ENCODE measurements around the gene C20orf144.

The C20orf144 gene

GRCh38 chr20:33662172-33662571 is at the start of gene C20orf144:
Gene C20orf144 (plus strand): TSS chr20:33662327. CDS start chr20:33662346, 19 bp downstream.
- no peak for TF ChIP-seq CTCF (conservative IDR thresholded peaks at IDR 0.05; ENCODE audit: low read length)
- DNase-seq (ENCODE audit: low read depth) = no peak
- H3K4me3 ChIP-seq (ENCODE audit: low read length) = peak within 1 kb of the TSS; percentile 80

DNA sequence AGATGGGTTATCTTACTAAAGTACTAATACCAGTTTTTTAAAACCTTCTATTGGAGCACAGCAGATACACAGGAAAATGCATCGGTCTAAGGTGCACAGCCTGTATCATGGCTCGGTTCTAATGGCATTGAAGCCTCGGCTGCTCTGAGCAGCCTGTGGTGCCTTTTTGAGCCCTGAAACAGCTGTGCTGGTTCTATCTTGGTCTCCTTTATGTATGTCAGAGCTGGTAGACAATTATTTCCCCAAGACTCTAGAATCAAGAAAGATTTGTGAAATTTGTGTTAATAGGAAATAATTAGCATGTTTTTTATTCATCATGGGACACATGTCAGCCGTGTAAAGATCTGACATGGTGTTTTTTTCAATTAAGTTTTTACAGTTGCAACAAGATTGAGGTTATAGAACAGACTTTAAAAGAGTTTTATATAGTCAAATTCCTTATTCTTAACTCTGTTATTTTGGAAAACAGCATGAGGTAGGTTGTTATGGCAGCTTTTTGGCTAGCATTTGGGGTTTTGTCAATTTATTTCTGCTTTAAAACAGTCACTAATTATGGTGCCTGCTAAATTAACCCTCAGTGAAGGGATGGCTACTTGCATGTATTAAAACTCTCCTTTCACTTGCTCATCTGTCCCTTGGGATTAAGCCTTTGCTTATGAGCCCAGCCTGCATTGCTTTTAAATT is 40.3 kb upstream of the C20orf144 start:
- H3K4me3 ChIP-seq (ENCODE audit: low read length) = no peak overlapping the region
- DNase-seq (ENCODE audit: low read depth) = no peak
- TF ChIP-seq CTCF (conservative IDR thresholded peaks at IDR 0.05; ENCODE audit: low read length) = no peak

DNA sequence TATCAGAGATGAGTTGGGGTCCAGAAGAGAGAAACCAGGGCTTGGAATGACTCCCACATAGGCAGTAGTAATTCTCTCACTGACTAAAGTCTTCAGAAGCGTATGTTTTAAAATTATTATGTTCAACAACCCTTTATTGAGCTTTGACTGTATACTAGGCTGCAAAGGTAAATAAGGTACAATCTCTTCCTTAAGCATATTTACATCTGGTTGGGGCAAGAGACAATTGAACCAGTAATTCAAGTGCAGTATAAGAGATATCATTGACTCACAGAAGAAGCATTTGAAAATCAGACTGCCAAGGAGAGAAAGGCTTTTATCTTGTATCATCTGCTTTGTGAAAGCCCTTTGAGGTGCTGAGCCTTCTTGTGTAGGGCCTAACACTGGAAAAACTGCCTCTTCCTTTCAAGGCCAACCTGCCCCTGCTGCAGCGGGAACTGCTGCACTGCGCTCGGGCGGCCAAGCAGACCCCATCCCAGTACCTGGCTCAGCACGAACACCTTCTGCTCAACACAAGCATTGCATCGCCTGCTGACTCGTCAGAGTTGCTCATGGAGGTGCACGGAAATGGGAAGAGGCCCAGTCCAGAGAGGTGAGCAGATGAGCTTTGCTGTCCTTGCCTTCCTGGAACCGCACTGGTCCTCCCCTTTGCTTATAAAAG is 39.3 kb upstream of the C20orf144 start:
- DNase-seq (ENCODE audit: low read depth) = no peak
- no peak for TF ChIP-seq CTCF (conservative IDR thresholded peaks at IDR 0.05; ENCODE audit: low read length)
- H3K4me3 ChIP-seq (ENCODE audit: low read length) = no peak overlapping the region

DNA sequence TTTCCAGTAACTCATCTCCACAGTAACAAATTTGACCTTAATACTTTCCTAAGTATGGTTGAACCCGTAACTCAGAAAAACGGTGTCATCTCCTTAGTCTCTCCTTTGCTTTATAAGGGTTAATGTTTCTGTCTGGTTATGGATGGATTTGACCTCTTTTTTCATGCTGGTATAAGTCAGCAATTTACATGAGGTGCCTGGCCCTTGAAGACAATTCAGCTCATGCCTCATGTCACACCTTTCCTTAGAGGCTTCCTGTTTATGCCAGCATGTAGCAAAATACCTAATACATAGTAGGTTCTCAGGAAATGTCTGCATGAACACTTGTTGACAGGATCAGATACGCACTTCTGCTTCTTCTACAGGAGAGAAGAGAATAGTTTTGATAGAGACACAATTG is 37.7 kb upstream of the C20orf144 start:
- H3K4me3 ChIP-seq (ENCODE audit: low read length) = no peak overlapping the region
- no peak for TF ChIP-seq CTCF (conservative IDR thresholded peaks at IDR 0.05; ENCODE audit: low read length)
- DNase-seq (ENCODE audit: low read depth) = no peak

GRCh38 chr20:33626190-33626589 is 35.9 kb upstream of the C20orf144 start:
- no peak for DNase-seq (ENCODE audit: low read depth)
- TF ChIP-seq CTCF (conservative IDR thresholded peaks at IDR 0.05; ENCODE audit: low read length) = no peak
- H3K4me3 ChIP-seq (ENCODE audit: low read length) = no peak overlapping the region

DNA sequence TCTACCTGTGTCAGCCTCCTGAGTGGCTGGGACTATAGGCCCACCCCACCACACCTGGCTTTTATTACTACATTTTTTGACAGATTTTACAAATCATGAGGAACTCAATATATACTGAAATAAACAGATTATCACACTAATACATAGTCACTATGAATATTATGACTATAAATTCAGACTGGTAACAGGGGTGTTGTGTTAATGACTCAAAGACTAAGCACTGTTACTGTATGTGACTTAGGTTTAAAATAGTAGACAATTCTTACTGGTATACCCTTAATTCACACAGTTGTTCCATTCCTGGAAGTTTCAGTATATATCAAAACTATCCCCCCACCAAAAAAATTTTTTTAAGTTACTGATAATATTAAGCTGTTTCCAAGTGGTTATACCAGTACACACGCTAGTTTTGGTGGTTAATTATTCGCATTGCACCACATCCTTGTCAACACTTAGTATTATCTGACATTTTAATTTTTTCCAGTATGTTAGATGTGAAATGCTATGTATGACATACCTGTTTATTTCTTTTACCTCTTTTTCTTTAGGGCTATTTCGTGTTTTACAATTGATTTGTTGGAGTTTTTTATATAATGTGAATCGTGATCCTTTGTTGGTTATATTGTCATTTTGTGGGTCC is 34.4 kb upstream of the C20orf144 start:
- no peak for DNase-seq (ENCODE audit: low read depth)
- TF ChIP-seq CTCF (conservative IDR thresholded peaks at IDR 0.05; ENCODE audit: low read length) = no peak
- H3K4me3 ChIP-seq (ENCODE audit: low read length) = no peak overlapping the region

DNA sequence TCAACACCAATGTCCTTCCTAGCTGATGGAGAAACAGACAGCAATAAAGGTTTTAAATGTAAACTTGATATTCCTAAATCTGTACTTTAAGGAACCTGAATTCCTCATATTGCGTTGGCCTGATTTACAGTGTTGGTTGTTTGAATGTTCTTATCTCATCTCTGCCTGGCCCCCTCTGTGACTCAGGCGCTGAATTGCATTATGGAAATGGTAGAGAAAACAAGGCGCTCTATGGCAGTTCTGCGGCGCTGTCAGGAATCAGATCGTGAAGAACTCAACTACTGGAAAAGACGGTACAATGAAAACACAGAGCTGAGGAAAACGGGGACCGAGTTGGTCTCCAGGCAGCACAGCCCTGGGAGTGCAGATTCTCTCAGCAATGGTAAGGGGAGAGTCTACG is 32.6 kb upstream of the C20orf144 start:
- no peak overlapping the region for H3K4me3 ChIP-seq (ENCODE audit: low read length)
- TF ChIP-seq CTCF (conservative IDR thresholded peaks at IDR 0.05; ENCODE audit: low read length) = no peak
- no peak for DNase-seq (ENCODE audit: low read depth)

All from AG10803 (cell line).